Mucosa of rectum (tissue), 2 donors: Measurements from ENCODE around the gene CRYGC.

Experiments
- H3K27ac ChIP-seq, 2 donors: one replicate each; pipeline ENCODE4 v1.7.0; 2013; ENCODE audit warnings: inconsistent platforms in 2 of 2, low read depth in 2 of 2, low read length in 2 of 2
- H3K27me3 ChIP-seq, 2 donors: one replicate each; pipeline ENCODE4 v1.7.0; 2013; ENCODE audit warnings: low read length in 2 of 2; ENCODE audit not compliant: control insufficient read depth in 2 of 2, insufficient read depth in 2 of 2
- H3K36me3 ChIP-seq, 2 donors: one replicate each; pipeline ENCODE4 v1.7.0; 2013; ENCODE audit warnings: low read length in 2 of 2; ENCODE audit not compliant: control insufficient read depth in 2 of 2, insufficient read depth in 2 of 2
- H3K4me1 ChIP-seq, 2 donors: one replicate each; pipeline ENCODE4 v1.7.0; 2013; ENCODE audit warnings: low read length in 2 of 2, mild to moderate bottlenecking in 1 of 2; ENCODE audit not compliant: control insufficient read depth in 2 of 2, insufficient read depth in 2 of 2
- H3K4me3 ChIP-seq, 2 donors: one replicate each; pipeline ENCODE4 v1.7.0; 2013; ENCODE audit warnings: low read length in 2 of 2
- H3K9ac ChIP-seq, 2 donors: one replicate each; pipeline ENCODE4 v1.7.0; 2013; ENCODE audit warnings: low read length in 2 of 2, low read depth in 1 of 2, mild to moderate bottlenecking in 1 of 2
- H3K9me3 ChIP-seq, 2 donors: one replicate each; pipeline ENCODE4 v1.7.0; 2013; ENCODE audit warnings: low read length in 2 of 2; ENCODE audit not compliant: control insufficient read depth in 2 of 2
- donor health status: healthy.
- donor health status: Normal muscosa, but diverticular disease.

The CRYGC gene

DNA sequence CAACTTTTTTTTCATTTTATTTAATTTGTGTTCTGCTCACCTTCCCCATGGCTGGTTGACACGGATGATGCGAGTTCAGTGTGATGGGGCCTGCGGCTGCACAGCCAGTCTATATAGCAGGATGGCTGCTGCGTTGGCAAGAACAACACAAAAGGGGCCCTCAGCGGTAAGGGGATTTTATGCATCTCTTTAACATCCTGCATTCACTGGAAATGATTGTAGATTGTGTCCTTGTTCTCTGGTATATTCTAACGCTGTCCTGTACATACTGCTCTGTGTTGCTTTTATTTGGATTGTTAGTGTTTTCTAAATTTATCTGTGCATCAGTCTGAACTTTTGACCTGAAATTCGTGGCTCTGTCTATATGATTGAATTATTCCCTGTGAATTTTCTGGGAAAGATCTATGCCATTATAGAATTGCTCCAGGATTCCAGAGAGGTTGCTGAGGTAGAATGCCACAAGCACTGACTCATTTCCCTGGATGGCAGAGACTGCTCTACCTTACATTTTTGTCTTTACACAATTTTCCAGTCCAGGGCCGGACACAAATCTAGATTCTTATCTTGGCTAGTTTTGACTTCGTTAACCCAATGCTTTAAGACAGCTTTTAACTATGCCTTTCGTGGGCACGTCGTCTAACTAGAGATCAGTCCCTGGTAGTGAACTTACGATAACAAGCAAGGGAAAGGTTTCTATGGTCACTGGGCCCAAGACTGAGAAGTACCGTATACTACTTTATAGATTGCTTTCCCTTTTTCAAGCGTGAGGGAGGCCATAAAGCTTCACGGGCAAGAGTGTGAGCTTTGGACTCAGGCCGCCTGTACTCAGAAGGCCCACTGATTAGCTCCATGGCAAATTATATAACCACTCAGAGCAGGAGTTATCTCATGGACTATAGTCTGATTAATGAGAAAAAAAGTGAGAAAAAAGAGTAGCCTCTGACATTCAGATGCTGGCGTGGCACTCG lies at the start of gene CRYGC:
CRYGC (minus strand) TSS at position 85 of the 968 bp plus-strand sequence; CDS start at position 49, 36 bp downstream.
- H3K9ac ChIP-seq: no peak within 1 kb of the TSS
- no peak within 1 kb of the TSS for H3K4me3 ChIP-seq
- no peak within 1 kb of the TSS for H3K27ac ChIP-seq
- H3K4me1 ChIP-seq: peaks cover 0 to 8% of the 10 kb centered on the region in 2 donors
- H3K27me3 ChIP-seq: no peaks in the 10 kb centered on the region
- no peaks in the 10 kb centered on the region for H3K9me3 ChIP-seq
- H3K36me3 ChIP-seq: no peaks in the 10 kb centered on the region

- H3K27me3 ChIP-seq: no peaks in the 10 kb centered on the region
- H3K4me1 ChIP-seq: no peaks in the 10 kb centered on the region
- H3K36me3 ChIP-seq: no peaks in the 10 kb centered on the region
- no peak overlapping the region for H3K4me3 ChIP-seq
- no peaks in the 10 kb centered on the region for H3K9me3 ChIP-seq
- no peak overlapping the region for H3K9ac ChIP-seq
- H3K27ac ChIP-seq: no peak overlapping the region
Observed at GRCh38 chr2:208179028-208179609, 49.5 kb upstream of the CRYGC start.

DNA sequence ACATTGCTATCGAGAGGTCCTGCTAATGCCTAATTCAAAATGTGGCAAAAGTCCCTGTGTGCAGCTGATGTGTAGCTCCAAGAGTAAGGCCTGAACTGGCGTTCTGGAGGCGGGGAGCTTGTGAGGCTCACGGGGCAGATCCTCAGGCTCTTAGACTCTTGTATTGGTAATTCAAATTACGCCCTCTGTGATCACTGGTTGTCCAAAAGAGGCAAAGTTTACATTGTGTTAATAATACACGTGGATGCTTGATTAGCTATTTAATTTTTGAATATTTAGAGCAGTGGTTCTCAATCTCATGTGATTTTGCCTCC lies 46.2 kb upstream of the CRYGC start:
- H3K4me1 ChIP-seq: no peaks in the 10 kb centered on the region
- H3K9ac ChIP-seq: no peak overlapping the region
- no peak overlapping the region for H3K4me3 ChIP-seq
- no peaks in the 10 kb centered on the region for H3K9me3 ChIP-seq
- H3K27ac ChIP-seq: no peak overlapping the region
- no peaks in the 10 kb centered on the region for H3K27me3 ChIP-seq
- H3K36me3 ChIP-seq: no peaks in the 10 kb centered on the region

GRCh38 chr2:208175069-208175839 lies 45.6 kb upstream of the CRYGC start:
- Histone ChIP-seq H3K4me1 (no peaks in the 10 kb centered on the region), H3K9me3 (no peaks in the 10 kb centered on the region), H3K4me3 (no peak overlapping the region), H3K36me3 (no peaks in the 10 kb centered on the region), H3K9ac (no peak overlapping the region), H3K27ac (no peak overlapping the region), H3K27me3 (no peaks in the 10 kb centered on the region)

- no peaks in the 10 kb centered on the region for H3K9me3 ChIP-seq
- no peak overlapping the region for H3K9ac ChIP-seq
- H3K27ac ChIP-seq: no peak overlapping the region
- no peaks in the 10 kb centered on the region for H3K4me1 ChIP-seq
- H3K4me3 ChIP-seq: no peak overlapping the region
- H3K36me3 ChIP-seq: no peaks in the 10 kb centered on the region
- no peaks in the 10 kb centered on the region for H3K27me3 ChIP-seq
Observed at GRCh38 chr2:208174144-208174543, 44.5 kb upstream of the CRYGC start.

DNA sequence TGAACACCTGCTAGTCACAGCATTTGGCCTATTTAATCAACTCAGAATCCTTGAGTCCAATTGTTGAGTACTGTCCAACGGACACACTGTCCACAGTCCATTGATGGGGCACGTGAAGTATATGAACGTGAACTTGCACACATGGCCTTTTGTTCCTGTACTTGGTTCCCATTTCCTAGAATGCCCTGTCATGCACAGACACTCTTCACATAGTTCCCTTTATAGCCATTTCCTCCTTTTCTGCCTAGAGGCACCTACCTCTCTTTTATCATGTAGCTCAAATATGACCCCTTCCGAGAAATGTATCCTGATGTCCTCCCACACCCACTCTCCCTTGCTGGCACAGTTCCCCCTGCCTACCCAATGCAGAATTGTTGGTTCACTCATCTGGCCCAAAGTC lies 42.5 kb upstream of the CRYGC start:
- no peak overlapping the region for H3K27ac ChIP-seq
- H3K36me3 ChIP-seq: no peaks in the 10 kb centered on the region

DNA sequence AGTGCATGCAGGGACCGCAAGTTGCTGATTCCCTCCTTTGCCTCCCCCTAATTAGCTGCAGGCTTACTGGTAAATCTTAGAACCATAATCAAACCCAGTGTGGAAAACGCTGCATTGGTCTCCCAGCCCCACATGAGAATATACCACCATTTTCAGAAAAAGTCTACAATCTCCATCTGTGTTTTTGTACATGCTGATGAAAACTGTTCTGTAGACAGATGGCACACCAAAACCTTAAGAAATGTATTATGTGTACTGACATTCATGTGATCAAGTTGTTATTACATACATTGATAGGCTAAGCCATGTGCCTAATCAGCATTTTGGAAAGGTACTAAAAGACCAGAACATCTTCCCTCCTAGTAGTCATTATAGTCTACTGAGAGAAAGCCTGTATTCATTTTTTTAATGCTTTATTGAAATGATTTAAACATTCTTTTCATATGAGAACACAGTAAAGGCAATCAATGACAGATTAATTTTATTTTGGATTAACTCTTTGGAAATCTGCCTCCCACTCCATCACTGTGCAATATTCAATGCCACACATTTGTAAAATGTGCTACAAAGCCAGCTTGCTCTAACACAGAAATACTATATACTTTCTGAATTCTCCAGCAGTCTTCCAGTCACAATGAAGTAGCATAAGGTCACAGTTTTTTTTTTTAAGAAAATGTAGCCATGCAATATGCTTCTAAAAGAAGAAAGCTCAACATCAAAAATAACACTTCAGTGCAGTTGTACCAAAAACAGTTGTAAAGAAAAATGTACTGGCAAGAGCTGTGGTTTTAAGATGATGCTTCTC lies 35.5 kb upstream of the CRYGC start:
- H3K4me1 ChIP-seq: no peaks in the 10 kb centered on the region
- H3K4me3 ChIP-seq: no peak overlapping the region
- H3K9me3 ChIP-seq: no peaks in the 10 kb centered on the region
- H3K27ac ChIP-seq: no peak overlapping the region
- H3K9ac ChIP-seq: no peak overlapping the region
- no peaks in the 10 kb centered on the region for H3K36me3 ChIP-seq
- no peaks in the 10 kb centered on the region for H3K27me3 ChIP-seq

More for the DNA sequence above, 42.5 kb upstream of the CRYGC start:
- Histone ChIP-seq H3K9ac (no peak overlapping the region), H3K4me1 (no peaks in the 10 kb centered on the region), H3K4me3 (no peak overlapping the region), H3K9me3 (no peaks in the 10 kb centered on the region), H3K27me3 (no peaks in the 10 kb centered on the region)

- Histone ChIP-seq H3K9me3 (no peaks in the 10 kb centered on the region), H3K36me3 (no peaks in the 10 kb centered on the region), H3K27me3 (no peaks in the 10 kb centered on the region), H3K4me3 (no peak within 1 kb of the TSS), H3K27ac (no peak within 1 kb of the TSS), H3K9ac (no peak within 1 kb of the TSS), H3K4me1 (no peaks in the 10 kb centered on the region)
Observed at GRCh38 chr2:208163489-208163888, 33.9 kb upstream of the CRYGC start, which contains the start of gene CRYGA. CRYGA (minus strand) TSS chr2:208163589; CDS start chr2:208163556, 33 bp downstream.

DNA sequence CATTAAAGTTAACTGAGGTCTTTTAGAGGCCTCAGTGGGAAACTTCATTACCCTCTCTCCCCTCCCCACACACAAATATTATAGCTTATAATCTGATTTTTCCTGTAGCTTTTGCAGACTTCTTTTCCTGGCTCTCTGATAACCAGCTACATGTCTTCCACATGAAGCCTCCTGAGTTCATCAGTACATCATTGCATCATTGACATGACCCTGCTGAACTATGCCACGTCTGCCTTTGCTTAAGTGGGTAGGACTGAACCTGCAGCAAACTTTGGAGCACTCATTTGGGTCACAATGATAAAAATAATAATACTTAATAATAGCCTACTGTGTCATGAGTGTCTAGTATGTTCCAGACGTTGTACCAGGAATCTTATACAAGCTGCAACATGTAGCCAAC lies 26.8 kb upstream of the CRYGC start:
- Histone ChIP-seq H3K9ac (no peak overlapping the region), H3K9me3 (no peaks in the 10 kb centered on the region), H3K4me1 (no peaks in the 10 kb centered on the region), H3K27ac (no peak overlapping the region), H3K4me3 (no peak overlapping the region), H3K27me3 (no peaks in the 10 kb centered on the region), H3K36me3 (no peaks in the 10 kb centered on the region)
